PC-9 (cell line): ENCODE measurements around the gene SMIM11.
"Not testable (repeated sequence)": the region's sequence is repeated elsewhere in the genome, so short reads cannot be mapped to it uniquely, and the experiment has no call there.

ENCODE experiments used
- EZH2 ChIP-seq: fragments of 200-600 bp; sonication (generic); IDR thresholded peaks from 2 replicates; pipeline ENCODE4 v1.8.0; 2017; ENCODE audit warnings: antibody characterized with exemption, low read depth
- TF ChIP-seq, protein P1 (sequence below): fragments of 200-600 bp; sonication (generic); conservative IDR thresholded peaks from 2 replicates; pipeline ENCODE4 v1.6.1; 2017; ENCODE audit warnings: mixed run types, antibody characterized with exemption, mild to moderate bottlenecking, moderate library complexity

DNA sequence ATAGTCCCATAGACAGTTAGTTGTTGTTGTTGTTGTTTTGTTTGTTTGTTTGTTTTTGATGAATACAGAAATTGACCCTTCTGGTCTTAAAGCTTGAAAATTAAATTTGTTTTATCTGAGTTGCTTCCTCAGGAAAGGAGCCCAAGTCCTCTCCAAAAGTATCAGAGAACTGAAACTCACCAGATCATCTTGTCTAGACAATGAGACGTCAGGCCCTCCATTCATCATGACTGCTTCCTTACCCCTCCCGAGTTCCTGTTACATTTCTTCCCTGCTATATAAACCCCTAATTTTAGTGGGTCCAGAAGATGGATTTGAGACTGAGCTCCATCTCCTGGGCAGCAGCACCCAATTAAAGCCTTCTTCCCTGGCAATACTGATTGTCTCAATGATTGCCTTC is 31.4 kb downstream of the SMIM11 start:
- TF ChIP-seq, protein P1, sequence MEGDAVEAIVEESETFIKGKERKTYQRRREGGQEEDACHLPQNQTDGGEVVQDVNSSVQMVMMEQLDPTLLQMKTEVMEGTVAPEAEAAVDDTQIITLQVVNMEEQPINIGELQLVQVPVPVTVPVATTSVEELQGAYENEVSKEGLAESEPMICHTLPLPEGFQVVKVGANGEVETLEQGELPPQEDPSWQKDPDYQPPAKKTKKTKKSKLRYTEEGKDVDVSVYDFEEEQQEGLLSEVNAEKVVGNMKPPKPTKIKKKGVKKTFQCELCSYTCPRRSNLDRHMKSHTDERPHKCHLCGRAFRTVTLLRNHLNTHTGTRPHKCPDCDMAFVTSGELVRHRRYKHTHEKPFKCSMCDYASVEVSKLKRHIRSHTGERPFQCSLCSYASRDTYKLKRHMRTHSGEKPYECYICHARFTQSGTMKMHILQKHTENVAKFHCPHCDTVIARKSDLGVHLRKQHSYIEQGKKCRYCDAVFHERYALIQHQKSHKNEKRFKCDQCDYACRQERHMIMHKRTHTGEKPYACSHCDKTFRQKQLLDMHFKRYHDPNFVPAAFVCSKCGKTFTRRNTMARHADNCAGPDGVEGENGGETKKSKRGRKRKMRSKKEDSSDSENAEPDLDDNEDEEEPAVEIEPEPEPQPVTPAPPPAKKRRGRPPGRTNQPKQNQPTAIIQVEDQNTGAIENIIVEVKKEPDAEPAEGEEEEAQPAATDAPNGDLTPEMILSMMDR = not testable (repeated sequence)
- not testable (repeated sequence) for TF ChIP-seq EZH2
